Measurements from ENCODE around the gene RALGPS2.

Gene RALGPS2

DNA sequence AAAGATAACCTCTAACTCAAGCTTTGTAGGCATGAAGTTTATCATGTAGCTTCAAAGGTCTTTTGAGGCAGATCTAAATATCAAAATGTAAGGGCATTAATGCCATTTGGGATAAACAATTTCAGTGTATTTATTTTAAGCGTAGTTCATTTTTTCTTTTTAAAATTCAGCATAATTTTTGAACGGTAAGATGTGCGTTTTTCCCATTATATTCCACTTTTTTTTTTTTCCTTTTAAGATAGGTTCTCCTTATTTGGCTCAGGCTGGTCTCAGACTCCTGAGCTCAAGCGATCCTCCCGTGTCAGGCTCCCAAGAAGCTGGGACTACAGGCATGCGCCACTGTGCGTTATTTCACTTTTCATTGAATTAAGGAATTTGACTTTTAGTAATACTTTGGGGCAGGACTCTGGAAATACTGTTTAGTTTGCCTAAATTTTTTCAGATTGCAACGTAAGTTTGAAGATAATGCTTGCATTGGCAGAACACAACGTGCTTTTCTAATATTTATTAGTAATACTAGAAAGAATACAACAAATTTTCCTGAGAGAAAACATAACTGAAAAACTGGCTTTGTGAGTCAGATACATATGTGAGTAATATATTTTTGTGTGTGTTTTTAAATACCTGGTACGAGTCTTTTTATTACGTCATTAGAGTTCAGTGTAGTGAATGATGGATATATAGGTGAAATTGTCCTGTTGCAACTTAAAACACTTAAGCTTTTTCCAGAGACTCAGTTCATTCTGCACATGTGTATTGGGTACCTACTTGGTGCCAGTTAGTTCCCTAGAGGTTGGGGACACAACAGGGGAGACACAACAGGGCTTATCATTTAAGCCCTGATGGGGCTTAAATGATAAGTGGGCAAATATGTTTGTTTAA is 2.2 kb downstream of the RALGPS2 start:
- DNase-seq (ENCODE audit: low read depth), result peak; percentile 25
- H3K4me3 ChIP-seq (ENCODE audit: control insufficient read depth, low read depth, low read length), result no peak overlapping the region
- TF ChIP-seq, protein P1, sequence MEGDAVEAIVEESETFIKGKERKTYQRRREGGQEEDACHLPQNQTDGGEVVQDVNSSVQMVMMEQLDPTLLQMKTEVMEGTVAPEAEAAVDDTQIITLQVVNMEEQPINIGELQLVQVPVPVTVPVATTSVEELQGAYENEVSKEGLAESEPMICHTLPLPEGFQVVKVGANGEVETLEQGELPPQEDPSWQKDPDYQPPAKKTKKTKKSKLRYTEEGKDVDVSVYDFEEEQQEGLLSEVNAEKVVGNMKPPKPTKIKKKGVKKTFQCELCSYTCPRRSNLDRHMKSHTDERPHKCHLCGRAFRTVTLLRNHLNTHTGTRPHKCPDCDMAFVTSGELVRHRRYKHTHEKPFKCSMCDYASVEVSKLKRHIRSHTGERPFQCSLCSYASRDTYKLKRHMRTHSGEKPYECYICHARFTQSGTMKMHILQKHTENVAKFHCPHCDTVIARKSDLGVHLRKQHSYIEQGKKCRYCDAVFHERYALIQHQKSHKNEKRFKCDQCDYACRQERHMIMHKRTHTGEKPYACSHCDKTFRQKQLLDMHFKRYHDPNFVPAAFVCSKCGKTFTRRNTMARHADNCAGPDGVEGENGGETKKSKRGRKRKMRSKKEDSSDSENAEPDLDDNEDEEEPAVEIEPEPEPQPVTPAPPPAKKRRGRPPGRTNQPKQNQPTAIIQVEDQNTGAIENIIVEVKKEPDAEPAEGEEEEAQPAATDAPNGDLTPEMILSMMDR (conservative IDR thresholded peaks at IDR 0.05; ENCODE audit: control insufficient read depth, insufficient read depth, low read depth, low read length), result no peak

DNA sequence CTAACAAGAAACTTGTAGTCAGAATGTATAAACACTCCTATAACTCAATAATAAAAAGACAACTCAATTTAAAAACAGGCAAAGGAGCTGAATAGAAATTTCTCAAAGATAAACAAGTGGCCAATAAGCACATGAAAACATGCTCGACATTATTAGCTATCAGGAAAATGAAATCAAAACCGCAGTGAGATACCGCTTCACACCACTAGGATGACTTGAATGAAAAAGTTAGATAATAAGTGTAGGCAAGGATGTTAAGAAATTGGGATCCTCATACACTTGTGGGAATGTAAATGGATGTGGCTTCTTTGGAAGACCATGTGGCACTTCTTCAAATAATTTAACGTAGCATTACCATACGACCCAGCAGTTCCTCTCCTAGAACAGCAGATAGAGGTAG is 8.9 kb downstream of the RALGPS2 start:
- TF ChIP-seq, protein P1 (conservative IDR thresholded peaks at IDR 0.05; ENCODE audit: control insufficient read depth, insufficient read depth, low read depth, low read length), result peak; percentile 36
- peak; percentile 14 for DNase-seq (ENCODE audit: low read depth)
- no peak overlapping the region for H3K4me3 ChIP-seq (ENCODE audit: control insufficient read depth, low read depth, low read length)

DNA sequence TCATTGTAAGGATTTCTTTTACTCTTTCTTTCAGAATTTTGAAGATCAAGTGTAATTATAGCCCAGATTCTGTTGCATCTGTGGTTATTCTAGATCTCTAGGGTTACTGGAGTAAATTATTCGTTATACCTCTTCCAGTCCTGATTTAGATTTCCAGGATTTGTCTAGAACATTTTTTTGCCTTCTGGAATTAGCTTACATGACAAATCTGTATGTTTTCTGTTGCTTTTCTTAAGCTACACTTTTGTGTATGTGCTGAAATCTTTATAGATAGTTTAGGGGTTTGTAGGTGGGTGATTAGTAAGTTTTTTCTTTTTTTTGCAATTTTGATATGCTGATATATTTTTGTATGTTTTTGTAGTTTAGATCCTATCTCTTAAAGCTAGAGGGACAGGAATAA is 13.7 kb downstream of the RALGPS2 start:
- DNase-seq (ENCODE audit: low read depth), result no peak
- no peak overlapping the region for H3K4me3 ChIP-seq (ENCODE audit: control insufficient read depth, low read depth, low read length)
- TF ChIP-seq, protein P1 (conservative IDR thresholded peaks at IDR 0.05; ENCODE audit: control insufficient read depth, insufficient read depth, low read depth, low read length), result no peak

DNA sequence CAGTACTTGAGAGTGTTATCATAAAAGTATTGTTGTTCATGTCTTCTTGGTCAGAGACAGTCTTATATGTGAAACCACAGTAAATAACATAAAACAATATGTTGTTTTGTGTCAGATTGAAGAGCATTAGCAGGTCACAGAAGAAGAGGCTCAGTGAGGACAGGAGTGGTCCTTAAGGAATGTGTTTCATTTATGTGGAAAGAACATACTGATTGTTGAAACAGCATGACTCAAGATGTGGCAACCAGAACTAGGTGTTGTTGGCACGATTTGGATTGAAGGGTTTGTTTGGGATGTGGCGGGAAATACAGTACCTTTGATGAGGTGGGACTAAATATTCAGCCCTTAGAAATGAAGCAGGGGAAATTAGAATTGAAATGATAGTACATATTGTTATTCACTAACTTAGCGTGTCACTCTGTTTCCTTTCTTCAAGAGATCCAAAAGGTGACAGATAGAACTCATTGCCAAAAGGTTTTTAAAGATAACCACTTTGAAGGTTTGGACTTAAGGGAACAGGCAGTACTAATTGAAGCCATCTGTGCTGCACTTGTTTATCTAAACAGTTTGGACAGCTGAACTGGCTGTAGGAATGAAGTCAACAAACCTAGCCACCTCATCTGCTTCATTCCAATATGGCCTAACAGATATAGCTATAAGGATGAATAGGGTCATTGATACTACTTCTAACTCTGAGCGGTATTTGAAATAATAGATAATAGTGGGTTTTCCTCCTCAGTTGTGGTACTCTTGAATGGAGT is 14.4 kb downstream of the RALGPS2 start:
- peak; percentile 67 for DNase-seq (ENCODE audit: low read depth)
- no peak overlapping the region for H3K4me3 ChIP-seq (ENCODE audit: control insufficient read depth, low read depth, low read length)
- TF ChIP-seq, protein P1 (conservative IDR thresholded peaks at IDR 0.05; ENCODE audit: control insufficient read depth, insufficient read depth, low read depth, low read length), result no peak

DNA sequence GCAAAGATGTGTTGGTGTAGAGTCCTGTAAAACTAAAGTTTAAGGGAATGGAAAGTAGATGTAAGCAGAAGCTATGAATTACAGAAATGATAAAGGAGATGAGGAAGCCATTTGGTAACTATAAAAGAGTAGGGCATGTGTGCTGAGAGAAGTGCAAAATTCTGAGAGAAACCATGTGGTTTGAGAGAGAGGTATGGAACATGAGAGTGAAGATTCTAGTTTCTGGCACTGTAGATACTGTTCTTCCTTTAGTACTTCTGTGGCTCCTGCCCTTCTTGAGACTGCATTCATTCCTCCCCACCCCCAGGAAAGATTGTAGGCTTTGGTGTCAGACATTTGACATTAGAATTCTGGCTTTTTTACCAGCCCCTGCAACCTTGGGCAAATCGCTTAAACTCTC is 15.4 kb downstream of the RALGPS2 start:
- H3K4me3 ChIP-seq (ENCODE audit: control insufficient read depth, low read depth, low read length), result no peak overlapping the region
- TF ChIP-seq, protein P1 (conservative IDR thresholded peaks at IDR 0.05; ENCODE audit: control insufficient read depth, insufficient read depth, low read depth, low read length), result no peak
- no peak for DNase-seq (ENCODE audit: low read depth)

DNA sequence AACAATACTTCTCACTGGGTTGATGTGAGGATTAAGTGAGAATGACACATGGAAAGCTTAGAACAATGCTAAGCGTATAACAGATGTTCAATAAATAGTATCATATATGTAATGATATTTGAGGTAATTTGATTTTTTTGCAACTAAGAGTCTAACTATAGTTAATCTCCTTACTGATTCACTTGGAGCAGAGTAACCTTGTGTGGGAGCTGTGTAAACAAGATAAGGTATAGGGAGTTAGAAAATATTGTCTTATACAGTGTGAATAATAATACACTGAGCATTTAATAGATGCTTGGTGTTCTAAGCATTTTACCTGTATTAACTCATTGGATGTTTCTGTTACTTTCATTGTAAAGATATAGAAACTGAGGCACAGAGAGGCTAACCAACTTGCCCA is 15.9 kb downstream of the RALGPS2 start:
- H3K4me3 ChIP-seq (ENCODE audit: control insufficient read depth, low read depth, low read length), result no peak overlapping the region
- TF ChIP-seq, protein P1 (conservative IDR thresholded peaks at IDR 0.05; ENCODE audit: control insufficient read depth, insufficient read depth, low read depth, low read length), result no peak
- DNase-seq (ENCODE audit: low read depth), result no peak
